Fibroblast of peridontal ligament (primary cell): ENCODE measurements around the gene RNPC3.

Experiments used
- DNase-seq: peaks from one replicate; pipeline ENCODE4 v3.0.0-alpha.2; 2010; ENCODE audit errors: extremely low read depth

The RNPC3 gene

DNA sequence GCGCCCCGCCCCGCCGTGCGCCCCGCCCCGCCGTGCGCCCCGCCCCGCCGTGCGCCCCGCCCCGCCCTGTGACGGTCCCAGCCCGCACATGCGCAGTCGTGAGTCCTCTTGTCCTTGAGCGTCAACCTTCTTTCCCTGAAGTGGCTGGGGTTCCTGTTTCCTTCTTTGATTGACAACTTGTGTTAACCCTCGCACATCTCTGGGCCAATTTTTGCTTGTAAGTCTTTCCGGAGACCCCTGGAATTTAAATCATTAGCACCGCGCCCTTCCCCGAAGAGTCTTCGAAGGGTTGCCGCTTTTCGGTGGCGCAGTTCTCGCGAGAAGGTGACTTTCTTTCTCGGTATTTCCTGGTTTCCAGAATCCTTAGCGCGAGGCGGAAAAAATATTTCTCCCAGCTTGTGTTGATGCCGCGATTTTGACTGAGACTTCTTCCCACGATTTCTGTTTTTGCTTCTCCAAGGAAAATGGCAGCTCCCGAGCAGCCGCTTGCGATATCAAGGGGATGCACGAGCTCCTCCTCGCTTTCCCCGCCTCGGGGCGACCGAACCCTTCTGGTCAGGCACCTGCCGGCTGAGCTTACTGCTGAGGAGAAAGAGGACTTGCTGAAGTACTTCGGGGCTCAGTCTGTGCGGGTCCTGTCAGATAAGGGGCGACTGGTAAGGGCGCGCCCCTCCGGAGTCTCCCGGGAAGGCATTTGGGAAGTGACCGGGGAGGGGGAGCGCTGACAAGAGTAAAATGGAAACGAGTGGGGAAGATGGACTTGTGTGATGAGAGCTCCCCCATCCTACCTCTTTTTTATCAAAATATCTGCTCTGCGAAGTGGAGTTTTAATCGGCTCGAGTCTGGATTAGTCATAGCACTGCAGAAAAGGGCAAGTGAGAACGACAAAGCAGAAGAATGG, at the start of gene RNPC3:
Gene RNPC3, plus strand, starts transcription at position 93 of the 901 bp plus-strand sequence. Its CDS starts 372 bp downstream, at position 465.
- peak; percentile 95 for DNase-seq

- DNase-seq, result no peak
Measured at GRCh38 chr1:103477101-103477500, 48.4 kb upstream of the RNPC3 start.

DNA sequence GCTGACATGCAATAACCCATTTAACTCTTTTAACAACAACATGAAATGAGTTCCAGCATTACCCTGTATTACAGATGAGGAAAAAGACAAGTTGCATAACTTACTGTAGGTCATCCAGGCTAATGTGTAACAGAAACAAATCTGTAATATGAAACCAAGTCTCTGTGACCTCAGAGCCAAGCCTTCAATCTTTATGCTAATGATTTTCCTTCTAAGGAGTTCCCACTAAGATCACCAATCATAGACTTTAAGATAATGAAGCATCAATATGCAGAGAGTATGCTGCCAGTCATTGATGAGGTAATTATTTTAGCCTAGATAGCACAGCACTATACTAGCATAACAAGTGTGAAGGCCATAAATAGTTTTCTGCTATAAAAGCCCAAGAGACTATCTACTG, 35.6 kb upstream of the RNPC3 start:
- DNase-seq, result peak; percentile 70

DNA sequence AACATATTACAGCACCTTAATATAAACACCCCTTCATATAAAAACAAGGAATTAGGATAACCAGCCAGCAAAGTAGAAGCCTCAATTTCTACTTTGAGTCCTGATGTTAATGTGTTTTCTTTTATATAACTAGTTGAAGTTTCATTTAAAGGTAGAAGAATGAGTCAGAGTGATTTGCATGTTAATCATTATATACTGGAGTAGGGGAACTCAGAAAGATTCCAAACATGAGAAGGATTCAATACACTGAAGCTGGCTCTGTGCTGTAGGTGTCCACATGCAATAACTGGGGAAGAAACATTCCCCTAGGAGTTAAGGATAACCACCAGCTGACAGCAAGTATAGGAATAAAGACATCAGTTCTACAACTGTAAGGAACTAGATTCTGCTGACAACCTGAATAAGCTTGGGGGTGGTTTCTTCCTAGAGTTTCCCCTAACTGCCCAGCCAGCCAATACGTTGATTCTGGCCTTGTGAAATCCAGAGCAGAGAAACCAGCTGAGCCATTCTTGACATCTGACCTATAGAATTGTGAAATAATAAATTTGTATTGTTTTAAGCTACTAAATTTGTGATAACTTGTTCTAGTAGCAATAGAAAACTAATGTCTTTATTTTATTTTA, 33.4 kb upstream of the RNPC3 start:
- DNase-seq, result peak; percentile 9

- peak; percentile 80 for DNase-seq
Measured at GRCh38 chr1:103496014-103496635, 29.4 kb upstream of the RNPC3 start.

- no peak for DNase-seq
Measured at GRCh38 chr1:103497404-103497803, 28.1 kb upstream of the RNPC3 start.

DNA sequence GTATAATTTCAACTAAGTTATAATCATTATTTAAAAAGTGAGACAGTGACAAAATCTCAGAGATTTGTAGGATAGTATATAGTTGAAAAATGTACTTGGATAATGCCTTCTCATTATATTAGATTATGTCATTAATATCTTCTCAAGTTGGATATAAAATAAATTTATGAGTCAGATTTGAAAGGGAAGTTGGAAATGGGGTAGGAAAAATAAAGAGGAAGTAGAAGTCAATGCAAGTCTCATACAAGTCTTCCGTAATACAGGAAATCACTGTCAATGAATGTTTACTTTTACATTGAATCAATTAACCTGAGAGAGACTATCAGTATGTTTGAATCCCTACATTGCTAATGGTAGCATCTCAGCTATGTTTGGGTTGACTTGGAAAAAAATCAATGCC, 16.2 kb upstream of the RNPC3 start:
- no peak for DNase-seq

DNA sequence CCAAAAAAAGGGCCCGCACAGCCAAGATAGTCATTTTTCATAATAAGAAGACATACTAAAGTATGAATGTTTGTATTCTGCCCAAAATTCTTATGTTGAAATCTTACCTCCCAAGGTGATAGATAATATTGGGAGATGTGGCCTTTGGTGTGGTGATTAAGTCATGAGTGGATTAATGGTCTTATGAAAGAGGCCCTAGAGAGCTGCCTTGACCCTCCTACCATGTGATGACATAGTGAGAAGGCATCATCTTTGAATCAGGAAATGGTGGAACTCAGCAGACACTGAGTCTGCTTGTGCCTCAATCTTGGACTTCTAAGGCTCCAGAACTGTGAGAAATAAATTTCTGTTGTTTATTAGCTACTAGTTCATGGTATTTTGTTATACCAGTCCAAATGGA, 11.8 kb upstream of the RNPC3 start:
- DNase-seq, result peak; percentile 14

- peak; percentile 85 for DNase-seq
Measured at GRCh38 chr1:103514920-103515503, 10.5 kb upstream of the RNPC3 start.

DNA sequence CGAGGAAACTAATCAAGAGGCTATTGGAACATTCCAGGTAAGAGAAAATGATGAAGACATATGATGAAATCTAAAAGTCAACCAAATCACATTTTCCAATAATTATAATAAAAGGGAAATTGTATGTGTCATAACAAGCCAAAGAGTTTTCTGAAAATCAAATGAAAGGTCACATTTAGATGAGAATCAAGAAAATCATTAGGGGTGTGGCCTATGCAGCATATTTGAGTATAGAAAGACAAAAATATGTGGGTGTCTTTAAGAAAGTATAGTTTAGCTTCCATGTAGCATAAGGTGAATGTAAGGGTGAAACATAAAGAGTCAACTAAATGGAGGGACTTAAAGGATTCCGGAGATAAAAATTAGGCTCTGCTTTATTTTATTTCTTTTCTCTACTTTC, 9.2 kb upstream of the RNPC3 start:
- DNase-seq, result no peak

- DNase-seq, result peak; percentile 5
Measured at GRCh38 chr1:103516693-103517092, 8.8 kb upstream of the RNPC3 start.

- peak; percentile 11 for DNase-seq
Measured at GRCh38 chr1:103517380-103518047, 8.0 kb upstream of the RNPC3 start.

GRCh38 chr1:103520822-103521221, 4.7 kb upstream of the RNPC3 start:
- no peak for DNase-seq

DNA sequence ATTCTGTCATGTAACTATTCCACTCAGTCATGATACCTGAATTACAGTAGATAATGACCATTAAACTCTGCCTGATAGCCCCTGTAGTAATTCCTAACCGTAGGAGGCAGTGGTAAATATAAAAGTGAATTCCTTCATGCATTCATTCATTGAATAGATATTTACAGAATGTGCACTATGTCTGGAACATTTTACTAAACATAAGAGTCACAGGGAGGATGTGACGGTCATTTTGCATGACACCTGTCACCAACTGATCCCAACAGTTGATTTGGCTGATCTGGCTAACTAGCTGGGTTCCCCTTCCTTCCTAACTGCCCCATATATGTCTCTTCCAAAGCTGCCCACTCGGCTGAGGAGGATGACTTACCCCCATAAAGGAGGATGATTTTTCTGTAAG, 2.2 kb upstream of the RNPC3 start:
- no peak for DNase-seq

- peak; percentile 60 for DNase-seq
Measured at GRCh38 chr1:103525114-103525606, 339 bp upstream of the RNPC3 start.

- DNase-seq, result no peak
Measured at GRCh38 chr1:103527331-103527730, 1.8 kb downstream of the RNPC3 start.

GRCh38 chr1:103529746-103530145, 4.2 kb downstream of the RNPC3 start:
- no peak for DNase-seq

- no peak for DNase-seq
Measured at GRCh38 chr1:103538226-103538625, 12.7 kb downstream of the RNPC3 start.

DNA sequence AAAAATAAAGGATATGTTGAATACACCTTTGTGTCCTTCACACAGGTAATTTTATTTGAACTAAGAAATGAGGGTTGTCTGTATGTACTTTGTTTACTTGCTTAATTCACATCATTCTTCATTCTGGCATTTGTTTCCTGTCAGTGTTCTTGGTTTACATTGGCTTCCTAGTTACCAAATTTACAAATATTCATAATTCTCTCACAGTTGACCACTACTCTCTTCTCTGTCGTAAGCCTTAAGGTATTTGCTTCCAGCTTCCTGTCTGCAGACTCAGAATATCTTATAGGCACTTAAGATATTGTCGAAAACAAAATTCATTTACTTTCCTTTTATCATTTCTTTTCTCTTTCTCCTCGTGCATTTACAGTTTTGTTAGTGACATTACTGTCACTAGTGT, 15.9 kb downstream of the RNPC3 start:
- DNase-seq, result no peak

DNA sequence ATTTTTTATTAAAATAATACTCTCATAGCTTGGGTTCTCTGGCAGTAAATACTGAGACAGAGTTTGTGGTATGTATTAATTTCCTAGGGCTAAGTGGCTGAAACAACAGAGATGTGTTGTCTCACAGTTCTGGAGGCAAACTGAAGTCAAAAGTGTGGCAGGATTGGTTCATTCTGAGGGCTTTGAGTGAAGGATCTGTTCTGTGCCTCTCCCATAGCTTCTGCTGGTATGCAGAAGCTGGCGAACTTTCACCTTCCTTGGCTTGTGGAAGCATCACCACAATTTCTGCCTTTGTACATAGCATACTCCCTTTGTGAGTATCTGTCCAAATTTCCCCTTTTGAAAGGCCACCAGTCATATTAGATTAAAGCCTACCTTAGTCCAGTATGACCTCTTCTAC, 21.0 kb downstream of the RNPC3 start:
- DNase-seq, result no peak

DNA sequence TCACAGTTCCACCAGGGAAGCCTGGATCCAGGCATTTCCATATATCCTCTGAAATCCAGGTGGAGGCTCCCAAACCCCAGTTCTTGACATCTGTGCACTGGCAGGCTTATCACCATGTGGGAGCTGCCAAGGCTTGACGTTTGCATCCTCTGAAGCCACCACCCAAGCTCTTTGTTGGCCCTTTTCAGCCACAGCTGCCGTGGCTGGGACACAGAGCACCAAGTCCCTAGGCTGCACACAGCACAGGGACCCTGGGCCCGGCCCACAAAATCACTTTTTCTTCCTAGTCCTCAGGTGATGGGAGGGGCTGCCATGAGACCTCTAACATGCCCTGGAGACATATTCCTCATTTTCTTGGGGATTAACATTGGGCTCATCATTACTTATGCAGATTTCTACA, 22.3 kb downstream of the RNPC3 start:
- no peak for DNase-seq

- DNase-seq, result no peak
Measured at GRCh38 chr1:103560427-103560826, 34.9 kb downstream of the RNPC3 start.
